Mucosa of descending colon (tissue), 3 donors: Measurements from ENCODE around the gene RAD9B. TPM values are rescaled to one million over a fixed set of nuclear protein-coding genes. Genes with fewer than 3 reads are reported as not detected.

Experiments used
- ATAC-seq: fragments of 200-7000 bp; cut with Tn5 transposase; one replicate; pipeline ENCODE4 v1.9.1; 2020; ENCODE audit warnings: mild to moderate bottlenecking, moderate library complexity
- DNase-seq, 3 donors: peaks; one replicate each; pipeline ENCODE4 v3.0.0-alpha.2; 2020
- H3K36me3 ChIP-seq: fragments of 200-600 bp; one replicate; pipeline ENCODE4 v1.8.0; 2021; ENCODE audit warnings: low read depth, mild to moderate bottlenecking
- H3K4me1 ChIP-seq: fragments of 200-600 bp; one replicate; pipeline ENCODE4 v1.8.0; 2021; ENCODE audit warnings: low read depth, mild to moderate bottlenecking
- H3K4me3 ChIP-seq: fragments of 200-600 bp; one replicate; pipeline ENCODE4 v1.8.0; 2021; ENCODE audit warnings: mild to moderate bottlenecking
- H3K9me3 ChIP-seq: fragments of 200-600 bp; one replicate; pipeline ENCODE4 v1.8.0; 2021; ENCODE audit warnings: mild to moderate bottlenecking
- CTCF ChIP-seq: fragments of 200-600 bp; IDR thresholded peaks from one replicate; pipeline ENCODE4 v1.8.0; 2022; ENCODE audit warnings: antibody characterized with exemption, mild to moderate bottlenecking
- intact Hi-C, 2 donors: fragments of 100-400 bp; cut with DNase I in 1 of 2; cut with micrococcal nuclease in 1 of 2; formaldehyde crosslinking; loops; one replicate each; pipeline versions ENCODE4 v1.11.0 to v1.11.1; 2022; cut with DNase I, micrococcal nuclease
- total RNA-seq, 3 donors: library from RNA; stranded (reverse); fragmentation: NEBNext Ultra II Directional in 2 of 3; extraction: Animal tissue kit (Norgen Biotek cat#: 25700) in 2 of 3; gene quantifications; one replicate each; pipeline versions ENCODE4 v1.2.1 to v1.2.4, GENCODE V29; 2021 to 2023
- donor health status: DM: no; HTN: no; CAD: no; lungs with moderate emphysema.
- donor health status: DM: no; HTN: no; CAD: no.
- donor health status: DM: no; HTN: yes; CAD: no.

Gene RAD9B
- total RNA-seq, 3 donors from 2014 or later, result 0.26 to 1.6 (median 0.53) TPM

GRCh38 chr12:110532644-110533043 lies 30.5 kb downstream of the RAD9B start:
- no peak for TF ChIP-seq CTCF
- no peaks in the 10 kb centered on the region for H3K9me3 ChIP-seq
- no peak for DNase-seq
- intact Hi-C loops, result no loop called here
- H3K36me3 ChIP-seq, result no peaks in the 10 kb centered on the region
- H3K4me1 ChIP-seq, result peaks cover 26% of the 10 kb centered on the region
- no peak overlapping the region for H3K4me3 ChIP-seq
- ATAC-seq, result no peak

- no peaks in the 10 kb centered on the region for H3K36me3 ChIP-seq
- TF ChIP-seq CTCF, result no peak
- H3K9me3 ChIP-seq, result no peaks in the 10 kb centered on the region
- intact Hi-C loops, result no loop called here
- no peak overlapping the region for H3K4me3 ChIP-seq
- no peak for ATAC-seq
- DNase-seq, result no peak
- peaks cover 33% of the 10 kb centered on the region for H3K4me1 ChIP-seq
These were observed 31.5 kb downstream of the RAD9B start for GRCh38 chr12:110533607-110534006.

- ATAC-seq (no peak), DNase-seq (no peak)
- Histone ChIP-seq H3K4me3 (no peak overlapping the region), H3K36me3 (no peaks in the 10 kb centered on the region), H3K4me1 (peaks cover 45% of the 10 kb centered on the region), H3K9me3 (no peaks in the 10 kb centered on the region)
- TF ChIP-seq CTCF, result no peak
- intact Hi-C loops, result no loop called here
These were observed 32.7 kb downstream of the RAD9B start for GRCh38 chr12:110534811-110535210.

GRCh38 chr12:110536834-110537604 lies 34.9 kb downstream of the RAD9B start:
- Histone ChIP-seq H3K4me3 (no peak overlapping the region), H3K36me3 (no peaks in the 10 kb centered on the region), H3K9me3 (no peaks in the 10 kb centered on the region), H3K4me1 (peaks cover 37% of the 10 kb centered on the region)
- no peak for DNase-seq
- TF ChIP-seq CTCF, result no peak
- ATAC-seq, result no peak
- intact Hi-C loops, result no loop called here

GRCh38 chr12:110537605-110538409 lies 35.7 kb downstream of the RAD9B start:
- Histone ChIP-seq H3K36me3 (no peaks in the 10 kb centered on the region), H3K4me1 (peaks cover 34% of the 10 kb centered on the region), H3K9me3 (no peaks in the 10 kb centered on the region), H3K4me3 (no peak overlapping the region)
- TF ChIP-seq CTCF, result no peak
- intact Hi-C loops, result no loop called here
- DNase-seq, result peak in 2 of 3 donors; percentile 42 to 65
- peak; percentile 58 for ATAC-seq
